NCI-H1105 (cell line): Measurements from ENCODE around the gene IDI1.

Source experiments
- DNase-seq: peaks from one replicate; lab custom pipeline; 2025; lab: John Stamatoyannopoulos, UW

IDI1 gene

GRCh38 chr10:992871-993270 is 56.0 kb downstream of the IDI1 start:
- no peak for DNase-seq

GRCh38 chr10:992467-992866 is 56.5 kb downstream of the IDI1 start:
- DNase-seq, result no peak

- DNase-seq, result no peak
These were observed 58.1 kb downstream of the IDI1 start for GRCh38 chr10:990808-991207.
